ENCODE measurements around the gene PTPRS. TPM values are rescaled to one million over a fixed set of nuclear protein-coding genes. Genes with fewer than 3 reads are reported as not detected.

PTPRS gene
- total and polyA plus RNA-seq, 2 of the 13 experiments (the other 11 are each of a cell fraction or from before 2014, with no cell fraction given), result 32.7 to 43.9 TPM

- Histone ChIP-seq H3K4me1 (ENCODE audit: insufficient read depth, low read length) (peaks cover 21% of the 10 kb centered on the region), H3K36me3 (replicated peaks in 1 of 2; ENCODE audit: control insufficient read depth in 1 of 2, insufficient read depth in 2 of 2, low read length in 2 of 2) (no peaks in the 10 kb centered on the region; a peak in 1 of 5 replicates), H4K20me1 (ENCODE audit: insufficient read depth, low read length) (peaks cover 14% of the 10 kb centered on the region), H3K27ac (ENCODE audit: extremely low read length, insufficient read depth, low read length) (no peak overlapping the region), H3K4me2 (ENCODE audit: low read depth, low read length) (no peak overlapping the region), H3K27me3 (ENCODE audit: control insufficient read depth in 1 of 2, insufficient read depth in 2 of 2, low read length in 2 of 2) (no peaks in the 10 kb centered on the region), H3K9ac (ENCODE audit: insufficient read depth, low read depth, low read length) (no peak overlapping the region), H3K4me3 (replicated peaks in 1 of 3; ENCODE audit: insufficient read depth in 1 of 3, low read depth in 2 of 3, low read length in 3 of 3) (no peak overlapping the region), H2AFZ (ENCODE audit: low read length) (no peak overlapping the region), H3K79me2 (ENCODE audit: insufficient read depth, low read length) (no peaks in the 10 kb centered on the region), H3K9me3 (ENCODE audit: low read length) (no peaks in the 10 kb centered on the region)
- in situ Hi-C loops (cut with HindIII; ENCODE audit: extremely low pct_ligation_motif_present, low pct_unique_long_range_greater_than_20kb), result no loop called here
- intact Hi-C loops (cut with micrococcal nuclease; ENCODE audit: unreplicated experiment), result no loop called here
- no peak for DNase-seq (ENCODE audit: low spot score)
- WGBS (ENCODE audit: low lambda C conversion rate), result 96% methylated on average over 8 of the region's 8 CpGs
- BruUV-seq (replicated peaks), result no TSS peak
- ATAC-seq, result no peak
- no peak for FAIRE-seq
- TF ChIP-seq NCOR1 (IDR thresholded peaks at IDR 0.05; ENCODE audit: borderline replicate concordance, low read length), result peak; percentile 69; the same call in 1 of the 2 replicates
- TF ChIP-seq MIER3 (CRISPR knock-in tag; IDR thresholded peaks at IDR 0.05; ENCODE audit: borderline replicate concordance), result no peak
- no peak for TF ChIP-seq KMT2A (CRISPR knock-in tag; IDR thresholded peaks at IDR 0.05)
- TF ChIP-seq RAD21 (CRISPR knock-in tag; IDR thresholded peaks at IDR 0.05), result no peak
- TF ChIP-seq ZNF501 (CRISPR knock-in tag; IDR thresholded peaks at IDR 0.05), result no peak
- no peak for TF ChIP-seq ZNF766 (CRISPR knock-in tag; IDR thresholded peaks at IDR 0.05; ENCODE audit: borderline replicate concordance)
- no peak for TF ChIP-seq ZSCAN12 (CRISPR knock-in tag; IDR thresholded peaks at IDR 0.05)
- TF ChIP-seq PRDM10 (CRISPR knock-in tag; IDR thresholded peaks at IDR 0.05; ENCODE audit: low read depth), result no peak
- TF ChIP-seq ZMYM3 (CRISPR knock-in tag; IDR thresholded peaks at IDR 0.05), result 0 out of 2 replicates have a peak, but pooled peaks have one; percentile 38
- no peak for TF ChIP-seq MYPOP (CRISPR knock-in tag; IDR thresholded peaks at IDR 0.05)
- ChIA-PET CTCF (ENCODE audit: low intra/inter-chr PET ratio, low total read pairs) (no interaction called here), POLR2A (no interaction called here)
Observed at GRCh38 chr19:5312058-5312457, 28.6 kb downstream of the PTPRS start.

All from HepG2 (cell line).